ENCODE data around the gene MTG2. TPM values are rescaled to one million over a fixed set of nuclear protein-coding genes. Genes with fewer than 3 reads are reported as not detected.
"Not testable (repeated sequence)": the region's sequence is repeated elsewhere in the genome, so short reads cannot be mapped to it uniquely, and the experiment has no call there.

Gene MTG2
- total RNA-seq, 3 donors from 2014 or later = 38.3 to 57.6 (median 49.8) TPM

DNA sequence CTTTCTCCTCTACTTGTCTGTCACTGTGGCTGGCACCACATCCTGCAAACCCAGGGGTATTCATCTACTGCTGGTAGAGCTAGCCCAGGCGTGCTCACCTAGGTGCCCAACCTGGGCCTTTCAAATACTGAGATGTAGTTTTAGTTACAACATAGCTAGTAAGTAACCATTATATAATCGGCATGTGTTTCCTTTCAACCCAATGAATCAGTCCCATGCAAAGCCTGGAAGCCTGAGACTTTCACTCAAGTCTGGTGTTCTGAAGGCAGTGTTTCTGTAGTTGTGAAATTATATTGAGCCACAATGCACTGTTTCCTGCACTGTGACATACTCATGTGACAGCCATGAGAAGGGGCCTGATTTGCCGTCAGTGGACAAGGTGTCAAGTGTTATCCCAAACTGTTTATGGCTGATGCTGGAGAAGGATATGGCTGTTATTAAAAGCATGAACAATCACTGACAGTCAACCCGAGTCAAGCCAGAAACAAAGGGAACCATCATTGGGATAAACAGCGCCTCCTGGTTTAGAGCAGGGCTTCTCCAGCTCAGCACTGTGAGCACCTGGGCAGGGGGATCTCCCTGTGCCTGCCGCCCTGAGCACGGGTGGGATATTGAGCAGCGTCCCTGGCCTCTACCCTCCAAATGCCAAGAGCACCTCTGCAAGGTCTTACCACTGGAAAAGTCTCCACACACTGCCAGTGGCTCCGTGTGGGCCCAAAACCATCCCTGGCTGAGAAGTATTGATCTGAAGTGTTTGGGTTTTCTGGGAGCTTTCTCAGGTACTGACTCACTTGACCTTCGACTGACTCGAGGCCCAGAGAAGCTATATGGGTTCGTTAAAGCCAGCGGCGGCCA lies 41.2 kb upstream of the MTG2 start:
- H3K36me3 Mint-ChIP-seq (ENCODE audit: insufficient read depth) = peaks cover 34% of the 10 kb centered on the region
- ATAC-seq = no peak

DNA sequence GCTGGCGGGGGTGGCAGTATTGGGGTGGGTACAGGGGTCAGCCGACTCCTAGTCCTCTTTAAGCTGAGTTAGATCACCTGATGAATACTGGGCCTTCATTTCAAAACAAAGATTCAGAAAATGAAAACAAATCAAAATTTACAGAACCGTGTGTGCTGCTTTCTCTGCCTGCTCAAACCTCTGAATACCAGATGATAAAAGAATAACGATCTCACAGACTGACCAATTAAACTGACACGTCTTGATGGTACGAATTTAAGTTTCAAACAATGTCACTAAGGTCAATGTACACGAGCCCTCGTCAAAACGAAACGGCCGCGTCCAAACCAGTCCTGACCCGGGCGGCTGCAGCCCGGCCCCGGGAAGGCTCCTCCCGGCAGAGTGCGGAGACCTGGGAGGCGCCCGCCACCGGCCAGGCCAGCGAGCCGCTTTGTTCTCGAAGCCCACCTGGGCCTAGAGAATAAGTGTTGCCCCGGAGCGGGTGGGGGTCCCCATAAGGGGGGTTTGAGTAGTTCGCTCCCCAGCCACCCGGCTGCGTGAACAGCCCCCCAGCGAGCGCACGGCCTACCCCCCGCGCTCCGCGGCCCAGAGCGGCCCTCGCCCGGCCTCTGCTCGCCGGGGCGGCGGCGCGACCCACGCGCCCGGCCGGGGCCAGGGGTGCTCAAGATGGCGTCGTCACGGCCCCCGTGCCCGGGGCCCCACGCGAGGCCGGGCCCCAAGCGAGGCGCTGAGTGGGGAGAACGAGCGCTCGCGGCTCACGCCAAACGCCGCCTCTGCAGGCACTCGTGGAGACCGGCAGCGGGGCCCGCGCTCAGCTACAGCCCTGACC lies 40.4 kb upstream of the MTG2 start:
- no peaks in the 10 kb centered on the region for H3K27me3 Mint-ChIP-seq (ENCODE audit: low read depth)
- H3K36me3 Mint-ChIP-seq (ENCODE audit: insufficient read depth) = peaks cover 27% of the 10 kb centered on the region
- H3K9me3 Mint-ChIP-seq = no peaks in the 10 kb centered on the region
- peaks cover 54% of the 10 kb centered on the region for H3K4me1 Mint-ChIP-seq (ENCODE audit: low read depth)
- peak overlapping the region; percentile 94 for H3K4me3 Mint-ChIP-seq
- DNase-seq (no peak), ATAC-seq (peak; percentile 10)

More for the DNA sequence above, 41.2 kb upstream of the MTG2 start:
- DNase-seq = no peak
- peaks cover 50% of the 10 kb centered on the region for H3K4me1 Mint-ChIP-seq (ENCODE audit: low read depth)
- H3K4me3 Mint-ChIP-seq = peak overlapping the region; percentile 94
- H3K9me3 Mint-ChIP-seq = no peaks in the 10 kb centered on the region
- H3K27me3 Mint-ChIP-seq (ENCODE audit: low read depth) = no peaks in the 10 kb centered on the region

DNA sequence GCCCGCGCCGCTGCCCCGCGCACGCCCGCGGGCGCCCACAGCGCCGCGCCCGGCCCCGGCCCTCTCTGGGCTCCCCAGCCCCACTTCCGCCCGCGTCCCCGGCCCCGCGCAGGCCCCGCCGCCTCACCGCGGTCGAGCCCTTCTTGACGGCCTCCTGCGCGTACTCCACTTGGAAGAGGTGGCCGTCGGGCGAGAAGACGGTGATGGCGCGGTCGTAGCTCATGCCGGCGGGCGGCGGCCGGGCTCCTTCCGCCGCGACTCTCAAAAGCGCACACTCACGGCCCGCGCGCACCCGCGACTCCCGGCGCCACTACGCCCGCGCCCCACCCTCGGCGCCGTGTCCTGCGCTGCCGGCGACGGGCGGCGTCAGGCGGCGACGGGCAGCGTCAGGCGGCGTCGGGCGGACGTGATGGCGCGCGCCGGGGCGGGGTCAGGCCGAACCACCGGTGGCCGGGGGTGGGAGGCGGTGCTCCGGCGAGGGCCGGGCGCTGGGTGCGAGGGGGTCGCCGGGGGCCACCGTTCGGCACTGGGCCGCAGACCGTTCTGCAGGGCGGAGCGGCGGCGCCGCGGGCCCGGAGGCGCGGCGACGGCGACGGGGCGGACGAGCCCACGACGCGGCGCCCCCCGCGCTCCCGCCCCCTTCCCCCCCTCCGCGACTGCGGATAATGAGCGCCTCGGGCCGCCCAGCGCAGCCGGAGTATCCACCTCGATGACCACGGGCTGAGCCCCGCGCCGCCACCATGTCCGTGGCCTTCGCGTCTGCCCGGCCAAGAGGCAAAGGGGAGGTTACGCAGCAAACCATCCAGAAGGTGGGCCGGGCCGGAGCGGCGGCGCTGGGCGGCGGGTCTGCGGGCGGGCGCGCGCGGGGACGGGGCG lies 39.5 kb upstream of the MTG2 start, which contains the start of the genes PSMA7 and SS18L1:
TSS of gene PSMA7 (minus strand) at position 314 of the 876 bp plus-strand sequence. CDS start at position 223, 91 bp downstream.
TSS of gene SS18L1 (plus strand) at position 689 of the 876 bp plus-strand sequence. CDS start at position 741, 52 bp downstream.
- Mint-ChIP-seq H3K4me1 (ENCODE audit: low read depth) (peaks cover 50% of the 10 kb centered on the region), H3K9me3 (no peaks in the 10 kb centered on the region), H3K36me3 (ENCODE audit: insufficient read depth) (peaks cover 19% of the 10 kb centered on the region), H3K4me3 (peak within 1 kb of the TSS; percentile 94), H3K27me3 (ENCODE audit: low read depth) (no peaks in the 10 kb centered on the region)
- ATAC-seq (peak; percentile 83 to 85), DNase-seq (peak; percentile 81)

DNA sequence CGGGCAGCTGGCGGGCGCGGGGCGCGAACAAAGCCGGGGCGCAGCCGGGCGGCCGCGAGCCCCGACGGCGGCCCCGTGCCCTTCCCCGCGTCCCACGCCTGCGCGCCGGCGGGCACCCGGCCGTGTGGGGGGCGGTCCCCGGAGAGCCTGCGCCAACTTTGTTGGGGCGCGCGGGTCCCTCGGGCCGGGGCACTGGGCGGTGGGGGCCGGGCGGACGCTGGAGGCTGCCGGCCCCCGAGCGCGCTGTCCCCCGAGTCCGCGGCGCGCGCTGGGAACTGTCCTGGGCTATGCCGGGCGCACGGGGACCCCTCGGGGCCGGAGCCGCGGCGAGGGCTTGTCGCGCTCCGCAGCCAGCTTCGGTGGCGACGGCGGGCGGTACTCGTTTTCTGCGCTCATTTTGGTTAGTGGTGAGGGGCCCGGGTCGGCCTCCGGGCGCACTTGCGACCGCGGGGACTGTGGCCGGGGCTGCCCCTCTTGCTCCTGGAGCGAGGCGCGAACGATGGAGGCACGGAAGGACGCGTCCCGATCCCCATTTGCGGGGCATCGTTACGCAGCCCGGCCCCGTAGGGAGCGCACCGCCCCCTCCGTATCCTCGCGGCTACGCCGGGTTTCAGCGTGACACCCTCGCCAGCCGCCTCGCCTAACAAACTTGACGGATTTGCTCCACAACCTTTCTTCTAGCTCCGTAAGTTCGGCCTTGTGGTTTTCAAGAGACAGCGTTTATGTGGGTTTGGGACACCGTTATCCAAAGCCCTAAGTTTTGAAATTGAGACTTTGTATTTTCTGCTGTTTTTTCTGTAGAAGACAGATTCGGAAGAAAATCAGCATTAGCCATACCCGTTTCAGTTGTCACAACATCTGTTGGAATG lies 38.6 kb upstream of the MTG2 start:
- peaks cover 50% of the 10 kb centered on the region for H3K4me1 Mint-ChIP-seq (ENCODE audit: low read depth)
- peak overlapping the region; percentile 85 for H3K4me3 Mint-ChIP-seq
- peaks cover 13% of the 10 kb centered on the region for H3K36me3 Mint-ChIP-seq (ENCODE audit: insufficient read depth)
- no peaks in the 10 kb centered on the region for H3K27me3 Mint-ChIP-seq (ENCODE audit: low read depth)
- H3K9me3 Mint-ChIP-seq = no peaks in the 10 kb centered on the region
- DNase-seq (peak; percentile 50), ATAC-seq (peak; percentile 46 to 47)

DNA sequence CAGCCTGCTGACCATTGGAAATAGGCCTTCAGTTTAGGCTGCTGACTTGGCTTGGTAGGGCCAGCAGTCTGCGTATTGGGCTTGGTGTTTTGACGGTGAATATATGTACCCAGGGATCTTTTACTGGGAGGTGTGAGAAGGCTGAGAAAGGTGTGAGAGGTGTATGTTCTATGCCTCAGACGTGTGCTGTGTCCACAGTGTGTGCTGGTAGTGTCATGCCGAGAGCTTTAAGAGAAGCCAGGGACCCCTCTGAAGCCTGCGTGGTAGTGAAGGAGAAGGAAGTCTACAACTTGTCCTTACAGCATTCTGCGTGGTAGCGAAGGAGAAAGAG lies 37.2 kb upstream of the MTG2 start:
- H3K4me1 Mint-ChIP-seq (ENCODE audit: low read depth) = peaks cover 45% of the 10 kb centered on the region
- DNase-seq (no peak), ATAC-seq (no peak)
- no peaks in the 10 kb centered on the region for H3K27me3 Mint-ChIP-seq (ENCODE audit: low read depth)
- H3K4me3 Mint-ChIP-seq = peak overlapping the region; percentile 85
- no peaks in the 10 kb centered on the region for H3K9me3 Mint-ChIP-seq
- H3K36me3 Mint-ChIP-seq (ENCODE audit: insufficient read depth) = peaks cover 11% of the 10 kb centered on the region

DNA sequence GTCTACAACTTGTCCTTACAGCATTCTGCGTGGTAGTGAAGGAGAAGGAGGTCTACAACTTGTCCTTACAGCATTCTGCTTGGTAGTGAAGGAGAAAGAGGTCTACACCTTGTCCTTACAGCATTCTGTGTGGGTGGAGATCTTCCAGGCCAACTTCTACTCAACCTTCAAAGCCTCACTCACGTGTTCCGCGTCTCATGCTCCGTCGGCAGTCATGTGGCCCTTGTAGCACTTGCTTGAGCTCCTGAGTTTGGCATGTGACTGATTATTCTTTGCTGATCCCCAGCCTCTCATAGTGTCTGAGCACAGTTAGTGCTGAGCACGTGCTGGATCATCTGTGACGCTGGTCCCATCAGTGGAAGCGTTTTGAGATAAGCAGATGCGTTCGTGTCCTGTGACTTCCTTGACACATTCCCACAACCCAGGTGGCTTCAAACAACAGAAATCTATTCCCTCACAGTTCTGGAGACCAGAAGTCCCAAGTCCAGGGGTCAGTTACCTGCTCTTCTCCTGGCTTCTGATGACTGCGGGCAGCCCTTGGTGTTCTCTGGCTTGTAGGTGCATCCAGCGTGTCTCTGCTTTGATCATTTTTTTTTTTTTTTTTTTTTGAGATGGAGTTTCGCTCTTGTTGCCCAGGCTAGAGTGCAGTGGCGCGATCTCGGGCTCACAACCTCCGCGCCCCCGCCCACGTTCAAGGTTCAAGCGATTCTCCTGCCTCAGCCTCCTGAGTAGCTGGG lies 36.6 kb upstream of the MTG2 start:
- no peak for ATAC-seq
- no peaks in the 10 kb centered on the region for H3K27me3 Mint-ChIP-seq (ENCODE audit: low read depth)
- peaks cover 39% of the 10 kb centered on the region for H3K4me1 Mint-ChIP-seq (ENCODE audit: low read depth)
- peaks cover 8% of the 10 kb centered on the region for H3K36me3 Mint-ChIP-seq (ENCODE audit: insufficient read depth)
- no peak for DNase-seq
- no peaks in the 10 kb centered on the region for H3K9me3 Mint-ChIP-seq
- no peak overlapping the region for H3K4me3 Mint-ChIP-seq

DNA sequence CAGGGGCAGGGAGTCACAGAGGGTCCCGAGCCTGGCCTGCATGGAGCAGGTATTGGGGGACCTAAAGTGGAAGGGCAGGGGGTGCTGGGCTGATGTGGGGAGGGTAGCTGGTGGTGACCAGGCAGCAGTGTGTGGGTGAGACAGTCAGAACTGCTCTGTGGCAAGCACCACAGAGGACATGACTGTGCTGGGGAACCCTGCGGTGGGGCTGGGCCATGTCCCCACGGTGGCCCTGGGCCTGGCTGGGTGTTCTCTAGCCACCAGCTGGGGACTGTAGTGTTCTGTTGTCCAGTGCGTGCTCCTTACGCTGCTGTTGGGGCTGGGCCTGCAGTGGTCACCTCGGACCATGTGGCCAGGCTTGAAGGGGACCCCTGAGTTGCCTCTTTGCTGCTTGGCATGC lies 35.7 kb upstream of the MTG2 start:
- ATAC-seq = no peak
- Mint-ChIP-seq H3K9me3 (no peaks in the 10 kb centered on the region), H3K27me3 (ENCODE audit: low read depth) (no peaks in the 10 kb centered on the region), H3K4me3 (no peak overlapping the region), H3K36me3 (ENCODE audit: insufficient read depth) (peaks cover 5% of the 10 kb centered on the region), H3K4me1 (ENCODE audit: low read depth) (peaks cover 30% of the 10 kb centered on the region)
- DNase-seq = no peak

DNA sequence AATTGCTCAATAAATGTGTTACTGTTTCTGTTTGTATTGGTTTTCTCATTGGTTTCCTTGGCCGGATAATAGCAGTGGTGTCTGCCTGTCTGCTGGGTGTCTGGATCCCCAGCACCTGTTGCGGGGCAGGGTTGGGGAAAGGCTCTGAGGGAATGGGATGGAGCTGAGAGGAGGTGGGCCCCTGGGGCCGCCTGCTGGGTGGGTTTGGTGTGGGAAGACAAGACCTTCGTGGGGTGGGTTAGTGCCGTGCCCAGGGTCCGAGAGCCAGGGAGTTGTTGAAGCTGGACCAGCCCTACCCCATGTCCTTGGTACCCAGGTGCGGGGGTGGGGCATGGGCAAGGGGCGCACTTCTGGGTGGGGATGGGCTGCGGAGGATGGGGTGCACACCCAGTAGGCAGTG lies 35.3 kb upstream of the MTG2 start:
- ATAC-seq (no peak), DNase-seq (no peak)
- Mint-ChIP-seq H3K9me3 (no peaks in the 10 kb centered on the region), H3K4me3 (no peak overlapping the region), H3K4me1 (ENCODE audit: low read depth) (peaks cover 30% of the 10 kb centered on the region), H3K27me3 (ENCODE audit: low read depth) (no peaks in the 10 kb centered on the region), H3K36me3 (ENCODE audit: insufficient read depth) (peaks cover 6% of the 10 kb centered on the region)

DNA sequence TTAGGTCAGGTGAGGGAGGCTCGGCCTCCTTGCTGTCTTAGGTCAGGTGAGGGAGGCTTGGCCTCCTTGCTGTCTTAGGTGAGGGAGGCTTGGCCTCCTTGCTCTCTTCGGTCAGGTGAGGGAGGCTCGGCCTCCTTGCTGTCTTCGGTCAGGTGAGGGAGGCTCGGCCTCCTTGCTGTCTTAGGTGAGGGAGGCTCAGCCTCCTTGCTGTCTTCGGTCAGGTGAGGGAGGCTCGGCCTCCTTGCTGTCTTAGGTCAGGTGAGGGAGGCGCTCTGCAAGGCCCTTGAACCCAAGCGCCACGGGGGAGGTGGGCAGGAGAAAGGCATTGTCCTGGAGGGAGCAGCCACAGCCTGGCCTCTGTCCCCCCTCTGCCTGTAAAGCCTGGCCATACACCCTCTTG lies 34.4 kb upstream of the MTG2 start:
- not testable (repeated sequence) for DNase-seq; H3K4me3 Mint-ChIP-seq; ATAC-seq; H3K9me3 Mint-ChIP-seq; H3K27me3 Mint-ChIP-seq (ENCODE audit: low read depth)
- Mint-ChIP-seq H3K4me1 (ENCODE audit: low read depth) (peaks cover 30% of the 10 kb centered on the region), H3K36me3 (ENCODE audit: insufficient read depth) (peaks cover 13% of the 10 kb centered on the region)

DNA sequence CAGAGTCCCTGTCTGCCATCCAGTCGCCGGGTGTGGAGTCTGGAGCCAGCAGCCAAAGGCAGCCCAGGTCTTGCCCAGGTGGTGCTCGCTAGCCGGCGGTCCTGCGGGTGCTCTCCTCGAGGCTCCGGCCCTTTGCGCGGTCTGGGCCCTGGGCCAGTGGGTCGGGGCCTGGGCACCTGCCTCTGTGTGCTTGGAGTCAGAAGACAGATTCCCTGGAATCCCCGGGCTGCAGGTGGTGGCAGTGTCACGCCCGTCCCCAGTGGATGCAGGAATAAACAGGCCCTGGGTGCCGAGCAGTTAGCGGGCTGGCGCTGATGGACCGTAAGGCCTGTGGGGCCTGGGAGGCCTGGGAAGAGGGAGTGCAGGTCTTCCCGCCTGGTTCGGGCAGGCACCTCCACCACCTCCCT lies 33.9 kb upstream of the MTG2 start:
- Mint-ChIP-seq H3K9me3 (peaks cover 10% of the 10 kb centered on the region), H3K4me3 (no peak overlapping the region), H3K27me3 (ENCODE audit: low read depth) (no peaks in the 10 kb centered on the region), H3K4me1 (ENCODE audit: low read depth) (peaks cover 33% of the 10 kb centered on the region), H3K36me3 (ENCODE audit: insufficient read depth) (peaks cover 17% of the 10 kb centered on the region)
- ATAC-seq = no peak
- DNase-seq = no peak

DNA sequence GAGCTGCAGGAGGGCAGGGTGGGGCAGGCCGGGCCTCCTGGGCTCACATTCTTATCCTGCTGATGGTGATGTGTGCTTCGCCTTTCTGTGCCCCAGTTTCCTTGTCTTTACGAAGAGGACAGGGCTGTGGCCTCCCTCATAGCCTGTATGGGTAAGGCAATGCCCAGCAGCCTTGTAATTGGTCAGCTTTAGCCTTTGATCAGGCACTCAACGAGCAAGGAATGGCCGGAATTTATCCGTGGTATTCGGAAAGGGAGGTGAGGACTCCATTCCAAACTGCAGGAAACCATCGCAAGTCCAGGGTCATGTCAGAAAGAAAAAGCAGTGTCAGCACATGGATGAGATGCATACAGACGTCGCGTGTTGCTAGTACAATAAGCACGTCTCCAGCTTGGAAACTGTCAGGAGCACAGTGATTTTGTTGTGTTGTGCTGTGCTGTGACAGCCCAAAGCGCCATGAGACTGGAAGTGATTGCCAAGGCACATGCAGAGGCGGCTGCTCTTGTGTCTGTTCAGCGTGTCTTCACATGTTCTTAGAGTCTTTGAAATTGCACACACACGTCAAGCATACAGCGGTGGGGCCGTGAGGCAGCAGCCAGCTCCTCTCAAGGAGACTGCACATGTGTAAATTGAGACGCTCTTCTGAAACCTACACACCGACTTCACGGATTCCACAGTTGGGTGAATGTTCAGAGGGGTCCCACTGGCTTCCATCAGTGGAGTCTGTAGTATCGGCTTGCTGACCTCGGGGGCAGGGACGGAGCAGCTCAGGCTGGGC lies 33.1 kb upstream of the MTG2 start:
- H3K27me3 Mint-ChIP-seq (ENCODE audit: low read depth) = no peaks in the 10 kb centered on the region
- DNase-seq = no peak
- peaks cover 22% of the 10 kb centered on the region for H3K36me3 Mint-ChIP-seq (ENCODE audit: insufficient read depth)
- peaks cover 11% of the 10 kb centered on the region for H3K9me3 Mint-ChIP-seq
- H3K4me1 Mint-ChIP-seq (ENCODE audit: low read depth) = peaks cover 30% of the 10 kb centered on the region
- no peak overlapping the region for H3K4me3 Mint-ChIP-seq
- ATAC-seq = no peak

DNA sequence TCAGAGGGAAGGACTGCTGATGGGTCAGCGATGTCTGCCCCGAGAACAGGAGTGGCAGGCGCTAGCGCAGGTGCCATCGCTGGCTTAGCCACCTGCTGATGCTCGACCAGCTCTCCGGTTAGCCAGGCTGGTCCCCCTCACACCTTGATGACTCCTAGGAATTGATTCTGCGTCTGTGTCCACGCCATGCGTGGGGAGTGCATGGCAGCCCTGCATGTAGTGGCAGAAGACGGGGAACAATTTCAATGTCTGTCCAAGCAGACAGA lies 32.6 kb upstream of the MTG2 start:
- no peak for ATAC-seq
- Mint-ChIP-seq H3K36me3 (ENCODE audit: insufficient read depth) (peaks cover 25% of the 10 kb centered on the region), H3K4me1 (ENCODE audit: low read depth) (peaks cover 24% of the 10 kb centered on the region), H3K4me3 (no peak overlapping the region), H3K9me3 (peaks cover 11% of the 10 kb centered on the region), H3K27me3 (ENCODE audit: low read depth) (no peaks in the 10 kb centered on the region)
- DNase-seq = no peak
